IMR-90 (cell line): ENCODE data around the gene TGM6. TPM values are rescaled to one million over a fixed set of nuclear protein-coding genes. Genes with fewer than 3 reads are reported as not detected.

ENCODE experiments used
- ATAC-seq: fragments of 200-7000 bp; cut with Tn5 transposase; 2 replicates; pipeline ENCODE4 v1.9.1; 2020; ENCODE audit warnings: low read depth, mild to moderate bottlenecking, moderate library complexity
- BruUV-seq: library from RNA; stranded (reverse); fragments of 400-500 nt; replicated peaks from 2 replicates; lab custom pipeline; 2021; lab: Mats Ljungman, UMichigan
- CTCF ChIA-PET: fragments of 300-600 bp; formaldehyde crosslinking; extraction: SDS; loops from one replicate; lab custom pipeline; 2021; ENCODE audit warnings: antibody characterized with exemption; lab: Yijun Ruan, JAX
- POLR2A ChIA-PET: fragments of 300-600 bp; sonication (Branson Sonifier 250); formaldehyde crosslinking; loops from one replicate; lab custom pipeline; 2022; ENCODE audit warnings: antibody characterized with exemption; ENCODE audit not compliant: unreplicated experiment; lab: Charles Lee
- DNase-seq: peaks from one replicate; pipeline ENCODE4 v3.0.0; 2013
- H2AFZ ChIP-seq: replicated peaks from 2 replicates; pipeline ENCODE3; 2013; ENCODE audit warnings: low read length, mild to moderate bottlenecking; ENCODE audit not compliant: poor library complexity
- H2AK5ac ChIP-seq: 2 replicates; pipeline ENCODE4 v1.6.1; 2013; ENCODE audit warnings: low read depth, low read length, inconsistent platforms
- H2AK9ac ChIP-seq: replicated peaks from 2 replicates; pipeline ENCODE3; 2013; ENCODE audit warnings: mild to moderate bottlenecking, low read depth, low read length, moderate library complexity; ENCODE audit not compliant: poor library complexity
- H2BK120ac ChIP-seq: 2 replicates; pipeline ENCODE4 v1.6.1; 2013; ENCODE audit warnings: low read depth, low read length, inconsistent platforms
- H2BK15ac ChIP-seq: 3 replicates; pipeline ENCODE4 v1.6.1; 2013; ENCODE audit warnings: low read depth, low read length, inconsistent platforms
- H2BK20ac ChIP-seq: 2 replicates; pipeline ENCODE4 v1.6.1; 2013; ENCODE audit warnings: low read depth, mild to moderate bottlenecking, inconsistent platforms, low read length, moderate library complexity
- H2BK5ac ChIP-seq: 2 replicates; pipeline ENCODE4 v1.6.1; 2013; ENCODE audit warnings: mild to moderate bottlenecking, low read depth, low read length, inconsistent platforms; ENCODE audit not compliant: poor library complexity, severe bottlenecking
- H3K14ac ChIP-seq: replicated peaks from 2 replicates; pipeline ENCODE4 v1.6.1; 2013; ENCODE audit warnings: low read depth, low read length, inconsistent platforms
- H3K18ac ChIP-seq: 2 replicates; pipeline ENCODE4 v1.6.1; 2013; ENCODE audit warnings: low read depth, low read length, control low read depth
- H3K23ac ChIP-seq: 2 replicates; pipeline ENCODE4 v1.6.1; 2013; ENCODE audit warnings: low read depth, low read length, inconsistent platforms
- H3K27ac ChIP-seq: 2 replicates; pipeline ENCODE4 v1.5.1; 2013; ENCODE audit warnings: mild to moderate bottlenecking, control low read depth, low read length; ENCODE audit not compliant: insufficient read depth
- H3K27me3 ChIP-seq: 2 replicates; pipeline ENCODE4 v1.6.1; 2013; ENCODE audit warnings: low read length; ENCODE audit not compliant: control insufficient read depth, insufficient read depth
- H3K36me3 ChIP-seq: 2 replicates; pipeline ENCODE4 v1.6.1; 2013; ENCODE audit warnings: low read length, mixed read lengths; ENCODE audit not compliant: control insufficient read depth, insufficient read depth
- H3K4ac ChIP-seq: 2 replicates; pipeline ENCODE4 v1.6.1; 2013; ENCODE audit warnings: low read depth, low read length, inconsistent platforms
- H3K4me1 ChIP-seq: 2 replicates; pipeline ENCODE4 v1.6.1; 2013; ENCODE audit warnings: low read length, mixed read lengths; ENCODE audit not compliant: control insufficient read depth, insufficient read depth
- H3K4me2 ChIP-seq: 2 replicates; pipeline ENCODE4 v1.6.1; 2013; ENCODE audit warnings: low read depth, mild to moderate bottlenecking, control low read depth, low read length, moderate library complexity
- H3K4me3 ChIP-seq: 2 replicates; pipeline ENCODE4 v1.5.1; 2013; ENCODE audit warnings: low read depth, mild to moderate bottlenecking, control low read depth, low read length, moderate library complexity; ENCODE audit not compliant: insufficient read depth
- H3K56ac ChIP-seq: 2 replicates; pipeline ENCODE4 v1.6.1; 2013; ENCODE audit warnings: low read length, inconsistent platforms; ENCODE audit not compliant: insufficient read depth; ENCODE audit errors: extremely low read depth
- H3K79me1 ChIP-seq, 2 experiments: 2 replicates each; pipeline ENCODE4 v1.6.1; 2013; ENCODE audit warnings: low read length in 2 of 2, inconsistent platforms in 1 of 2, low read depth in 1 of 2
- H3K9ac ChIP-seq: 2 replicates; pipeline ENCODE4 v1.6.1; 2013; ENCODE audit warnings: low read depth, low read length, control low read depth
- H3K9me1 ChIP-seq: 2 replicates; pipeline ENCODE4 v1.6.1; 2013; ENCODE audit warnings: low read length, inconsistent platforms; ENCODE audit not compliant: insufficient read depth
- H3K9me3 ChIP-seq: 2 replicates; pipeline ENCODE4 v1.6.1; 2013; ENCODE audit warnings: low read length; ENCODE audit not compliant: control insufficient read depth, insufficient read depth
- H4K20me1 ChIP-seq: 2 replicates; pipeline ENCODE4 v1.6.1; 2013; ENCODE audit warnings: low read length, inconsistent platforms; ENCODE audit not compliant: insufficient read depth
- H4K5ac ChIP-seq: 2 replicates; pipeline ENCODE4 v1.6.1; 2013; ENCODE audit warnings: mild to moderate bottlenecking, low read depth, low read length, control low read depth
- H4K8ac ChIP-seq, 2 experiments: 2 replicates each; pipeline ENCODE4 v1.6.1; 2013; ENCODE audit warnings: low read depth in 2 of 2, low read length in 2 of 2, control low read depth in 1 of 2, inconsistent platforms in 1 of 2
- H4K91ac ChIP-seq: 2 replicates; pipeline ENCODE4 v1.6.1; 2013; ENCODE audit warnings: low read depth, low read length, inconsistent platforms; ENCODE audit not compliant: insufficient read depth
- MXI1 ChIP-seq: IDR thresholded peaks from 2 replicates; pipeline ENCODE4 v1.6.1; 2012; ENCODE audit warnings: low read depth, mild to moderate bottlenecking, low read length, moderate library complexity, borderline replicate concordance
- WGBS, 2 experiments: methylation state at CpG; one replicate each; pipeline versions ENCODE4 v1.1.5 to v1.1.7; 2013; ENCODE audit warnings: missing lambda C conversion rate in 2 of 2; ENCODE audit not compliant: insufficient read length in 1 of 2; ENCODE audit errors: extremely low coverage in 2 of 2; 5-methylcytosine and 5-hydroxymethylcytosine counted together
- dilution Hi-C: fragments of 300-500 bp; cut with HindIII; formaldehyde crosslinking; loops from one replicate; pipeline ENCODE4 v1.14.3; 2018; ENCODE audit warnings: low sequenced_read_pairs; ENCODE audit not compliant: unreplicated experiment
- in situ Hi-C: fragments of 300-500 bp; cut with MboI; formaldehyde crosslinking; loops from 3 replicates; pipeline ENCODE4 v1.14.3; 2019; ENCODE audit warnings: low sequenced_read_pairs, inconsistent platforms, mixed read lengths
- intact Hi-C: fragments of 100-400 bp; cut with micrococcal nuclease; formaldehyde crosslinking; loops from 2 replicates; pipeline ENCODE4 v1.10.0; 2022
- polyA plus RNA-seq, 3 experiments: library from polyadenylated mRNA; depleted of rRNA; stranded (reverse); fragments of >200 nt; gene quantifications; 2 replicates each; pipeline ENCODE4 v1.2.3, GENCODE V29; 2012; ENCODE audit warnings: low replicate concordance in 1 of 3
- total RNA-seq: library from RNA; depleted of rRNA; stranded (reverse); fragments of >200 nt; gene quantifications from 2 replicates; pipeline ENCODE4 v1.2.3, GENCODE V29; 2012

The TGM6 gene
- total and polyA plus RNA-seq, 2 of the 4 experiments (the other 2 are of a cell fraction): not detected

GRCh38 chr20:2363587-2363986, 17.1 kb upstream of the TGM6 start:
- no peak overlapping the region for H2AK9ac ChIP-seq
- H3K18ac ChIP-seq: no peak overlapping the region
- H3K4me2 ChIP-seq: no peak overlapping the region
- ChIA-PET CTCF (interaction anchor here (0.5 kb wide), 1 partner anchor 183 kb away, joined by 3 read pairs; no protein-coding TSS in a partner anchor), POLR2A (no interaction called here)
- no peak overlapping the region for H2AK5ac ChIP-seq
- no peak for DNase-seq
- no peak overlapping the region for H3K56ac ChIP-seq
- H3K36me3 ChIP-seq: no peaks in the 10 kb centered on the region
- no peaks in the 10 kb centered on the region for H4K20me1 ChIP-seq
- H4K91ac ChIP-seq: no peak overlapping the region
- in situ Hi-C loops: no loop called here
- H3K4me3 ChIP-seq: no peak overlapping the region
- H3K9ac ChIP-seq: no peak overlapping the region
- H4K5ac ChIP-seq: no peak overlapping the region
- no peak overlapping the region for H3K27ac ChIP-seq
- H2BK20ac ChIP-seq: no peak overlapping the region
- H3K14ac ChIP-seq: no peak overlapping the region
- H2BK5ac ChIP-seq: no peak overlapping the region
- no TSS peak for BruUV-seq
- dilution Hi-C loops: no loop called here
- H3K4ac ChIP-seq: no peak overlapping the region
- no peak overlapping the region for H3K23ac ChIP-seq
- H3K27me3 ChIP-seq: no peaks in the 10 kb centered on the region; the same call in 1 of the 2 replicates
- no peak overlapping the region for H2BK120ac ChIP-seq
- intact Hi-C loops: no loop called here
- H2AFZ ChIP-seq: no peak overlapping the region
- H2BK15ac ChIP-seq: no peak overlapping the region
- ATAC-seq: no peak
- H3K9me3 ChIP-seq: no peaks in the 10 kb centered on the region
- no CpG with 5 or more reads among the region's 1 CpG for WGBS, 2 experiments
- TF ChIP-seq MXI1: no peak
- H3K4me1 ChIP-seq: no peaks in the 10 kb centered on the region
- no peaks in the 10 kb centered on the region for H3K79me1 ChIP-seq
- no peaks in the 10 kb centered on the region for H3K9me1 ChIP-seq
- H4K8ac ChIP-seq: no peak overlapping the region
